Small intestine (tissue), 7 donors: Measurements from ENCODE around the gene COL11A1. TPM values are rescaled to one million over a fixed set of nuclear protein-coding genes. Genes with fewer than 3 reads are reported as not detected.
"Not testable (repeated sequence)": the region's sequence is repeated elsewhere in the genome, so short reads cannot be mapped to it uniquely, and the experiment has no call there.

Source experiments
- DNase-seq, 2 donors: peaks; one replicate each; pipeline versions ENCODE4 v3.0.0 to v3.0.0-alpha.2; 2013
- FAIRE-seq: peaks from 2 replicates; lab custom pipeline; 2012; peaks lifted over from hg19 to GRCh38; lab: Jason Lieb, UNC
- H3K27ac ChIP-seq, 3 donors: one replicate each; pipeline ENCODE4 v1.5.1; 2013; ENCODE audit warnings: low read length in 2 of 3, mild to moderate bottlenecking in 2 of 3, control low read depth in 1 of 3, inconsistent platforms in 1 of 3, low read depth in 1 of 3, moderate library complexity in 1 of 3
- H3K27me3 ChIP-seq, 3 donors: one replicate each; pipeline ENCODE4 v1.6.1; 2013; ENCODE audit warnings: low read length in 3 of 3, inconsistent platforms in 1 of 3; ENCODE audit not compliant: control insufficient read depth in 3 of 3, insufficient read depth in 3 of 3
- H3K36me3 ChIP-seq, 3 donors: one replicate each; pipeline ENCODE4 v1.6.1; 2013; ENCODE audit warnings: low read length in 3 of 3, inconsistent platforms in 1 of 3, low read depth in 1 of 3, mild to moderate bottlenecking in 1 of 3, moderate library complexity in 1 of 3; ENCODE audit not compliant: control insufficient read depth in 3 of 3, insufficient read depth in 2 of 3
- H3K4me1 ChIP-seq, 3 donors: one replicate each; pipeline ENCODE4 v1.6.1; 2013; ENCODE audit warnings: low read length in 2 of 3, inconsistent platforms in 1 of 3, low read depth in 1 of 3, mild to moderate bottlenecking in 1 of 3, moderate library complexity in 1 of 3; ENCODE audit not compliant: control insufficient read depth in 3 of 3, insufficient read depth in 2 of 3
- H3K4me3 ChIP-seq, 3 donors: one replicate each; pipeline ENCODE4 v1.5.1; 2013; ENCODE audit warnings: low read length in 3 of 3, control low read depth in 1 of 3, inconsistent platforms in 1 of 3, low read depth in 1 of 3, mild to moderate bottlenecking in 1 of 3, moderate library complexity in 1 of 3
- H3K9me3 ChIP-seq, 2 donors: one replicate each; pipeline ENCODE4 v1.6.1; 2013; ENCODE audit warnings: low read depth in 1 of 2, low read length in 1 of 2; ENCODE audit not compliant: control insufficient read depth in 2 of 2, insufficient read depth in 1 of 2
- WGBS, 3 donors: extraction: QIAGEN DNeasy Blood & Tissue Kit; methylation state at CpG; one replicate each; pipeline ENCODE4 v1.1.7; 2013; 5-methylcytosine and 5-hydroxymethylcytosine counted together
- polyA plus RNA-seq, 4 donors: library from polyadenylated mRNA; stranded (reverse) in 3 of 4; unstranded in 1 of 4; fragments of 200-250 nt in 3 of 4; fragments of 120-200 nt in 1 of 4; gene quantifications; one replicate each; pipeline versions ENCODE4 v1.2.1 to v1.2.3, GENCODE V29; 2013
- donor health status: healthy with polysubstance abuse.
- donor health status: control.
- donor health status: control.
- donor health status: Bipolar disorder and iron deficiency.
- donor health status: healthy.

The COL11A1 gene
- polyA plus RNA-seq, 4 donors: 0.03 to 2.6 TPM; not detected in 2

DNA sequence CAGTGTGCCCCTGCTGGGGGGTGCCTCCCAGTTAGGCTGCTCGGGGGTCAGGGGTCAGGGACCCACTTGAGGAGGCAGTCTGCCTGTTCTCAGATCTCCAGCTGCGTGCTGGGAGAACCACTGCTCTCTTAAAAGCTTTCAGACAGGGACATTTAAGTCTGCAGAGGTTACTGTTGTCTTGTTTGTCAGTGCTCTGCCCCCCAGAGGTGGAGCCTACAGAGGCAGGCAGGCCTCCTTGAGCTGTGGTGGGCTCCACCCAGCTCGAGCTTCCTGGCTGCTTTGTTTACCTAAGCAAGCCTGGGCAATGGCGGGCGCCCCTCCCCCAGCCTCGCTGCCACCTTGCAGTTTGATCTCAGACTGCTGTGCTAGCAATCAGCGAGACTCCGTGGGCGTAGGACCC, 175.0 kb downstream of the COL11A1 start:
- FAIRE-seq, H3K9me3 ChIP-seq, H3K36me3 ChIP-seq, H3K4me1 ChIP-seq, H3K27me3 ChIP-seq, H3K4me3 ChIP-seq, DNase-seq, H3K27ac ChIP-seq: not testable (repeated sequence)
- 72 to 80% (median 76%) methylated on average over 4 to 8 of the region's 9 CpGs for WGBS, 3 donors

DNA sequence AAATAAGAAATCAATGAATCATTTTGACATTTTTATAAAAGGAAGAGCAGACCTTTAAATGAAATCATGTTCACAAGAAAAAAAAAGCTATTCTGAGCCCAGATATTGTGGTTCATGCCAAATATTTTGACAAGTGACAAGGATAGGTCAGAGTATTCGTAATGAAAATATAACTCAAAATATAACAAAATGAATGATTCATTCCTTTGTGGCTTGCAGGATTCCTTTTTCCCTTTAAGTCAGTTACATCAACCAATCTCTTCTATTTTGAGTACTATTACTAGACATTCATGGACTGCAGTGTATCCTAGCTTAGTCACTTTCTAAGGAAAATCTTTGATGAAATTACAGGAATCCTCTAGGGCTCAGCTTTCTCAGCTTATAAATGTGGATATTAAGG, 188.7 kb downstream of the COL11A1 start:
- DNase-seq (no peak), FAIRE-seq (no peak)
- H3K9me3 ChIP-seq: no peaks in the 10 kb centered on the region
- no peak overlapping the region for H3K27ac ChIP-seq
- H3K27me3 ChIP-seq: no peaks in the 10 kb centered on the region
- H3K36me3 ChIP-seq: no peaks in the 10 kb centered on the region
- H3K4me1 ChIP-seq: no peaks in the 10 kb centered on the region
- H3K4me3 ChIP-seq: no peak overlapping the region
- 20 to 33% (median 30%) methylated on average over 1 of the region's 1 CpG for WGBS, 3 donors

DNA sequence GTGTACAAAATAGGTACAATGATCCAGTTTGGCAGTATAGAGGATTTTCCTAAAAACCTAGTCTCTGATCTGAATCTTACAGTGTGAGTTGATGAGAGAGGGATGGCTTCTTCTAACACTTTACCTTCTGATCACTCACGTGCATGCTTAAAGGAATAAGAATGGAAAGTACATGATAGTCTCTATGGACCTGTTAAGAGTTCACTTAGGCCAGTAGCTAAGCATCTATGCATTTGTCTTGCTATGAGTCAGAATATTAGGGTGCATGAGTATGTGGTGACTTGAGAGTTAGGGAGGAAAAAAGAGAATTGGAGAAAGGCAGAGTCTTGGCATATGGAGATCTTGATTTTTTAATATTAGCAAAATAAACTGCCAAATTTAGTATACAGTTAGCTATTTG, 206.3 kb downstream of the COL11A1 start:
- FAIRE-seq (no peak), DNase-seq (no peak)
- Histone ChIP-seq H3K27ac (no peak overlapping the region), H3K4me1 (no peaks in the 10 kb centered on the region), H3K9me3 (no peaks in the 10 kb centered on the region), H3K27me3 (no peaks in the 10 kb centered on the region), H3K36me3 (no peaks in the 10 kb centered on the region), H3K4me3 (no peak overlapping the region)
- WGBS, 3 donors: 46 to 71% (median 64%) methylated on average over 1 of the region's 1 CpG

DNA sequence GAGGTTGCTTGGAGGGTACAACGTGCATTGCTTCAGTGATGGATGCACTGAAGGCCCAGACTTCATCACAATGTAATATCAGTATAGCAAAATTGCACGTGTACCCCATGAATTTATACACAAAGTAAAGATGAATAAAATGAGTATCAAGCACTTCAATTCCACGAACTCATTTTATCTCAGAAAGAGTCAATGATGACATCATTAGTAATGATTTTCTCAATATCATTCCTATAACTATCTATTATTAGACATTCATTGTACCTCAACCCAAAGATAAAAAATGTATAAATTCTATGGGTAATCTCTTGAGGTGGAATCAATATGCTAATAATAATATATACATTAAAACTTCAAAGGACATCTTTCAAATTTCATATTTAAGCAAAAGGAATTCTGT, 208.4 kb downstream of the COL11A1 start:
- DNase-seq (no peak), FAIRE-seq (no peak)
- H3K9me3 ChIP-seq: no peaks in the 10 kb centered on the region
- no peak overlapping the region for H3K4me3 ChIP-seq
- no peaks in the 10 kb centered on the region for H3K27me3 ChIP-seq
- no peaks in the 10 kb centered on the region for H3K4me1 ChIP-seq
- no peak overlapping the region for H3K27ac ChIP-seq
- WGBS, 3 donors: 60 to 68% (median 62%) methylated on average over 3 of the region's 3 CpGs
- no peaks in the 10 kb centered on the region for H3K36me3 ChIP-seq

DNA sequence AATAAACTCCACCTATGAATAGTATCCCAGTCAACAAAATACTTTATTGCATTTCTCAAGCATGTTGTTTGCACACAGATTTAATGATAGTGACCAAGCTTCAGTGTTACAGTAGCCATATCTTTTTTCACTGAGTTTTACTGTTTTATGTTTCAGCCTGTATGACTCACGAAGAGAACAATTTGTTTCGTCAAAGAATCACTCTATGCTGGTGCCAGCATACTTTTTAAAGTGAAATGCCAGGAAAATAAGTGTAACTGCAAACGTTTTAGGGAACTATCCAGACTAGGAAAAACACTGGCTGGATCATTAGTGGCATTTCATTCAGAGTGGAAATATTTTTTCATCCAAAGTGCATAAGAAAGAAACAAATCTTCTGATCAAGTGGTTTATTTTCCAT, 210.8 kb downstream of the COL11A1 start:
- H3K9me3 ChIP-seq: no peaks in the 10 kb centered on the region
- H3K27me3 ChIP-seq: no peaks in the 10 kb centered on the region
- no peak overlapping the region for H3K27ac ChIP-seq
- no peaks in the 10 kb centered on the region for H3K36me3 ChIP-seq
- 13 to 36% (median 25%) methylated on average over 3 of the region's 3 CpGs for WGBS, 3 donors
- no peak overlapping the region for H3K4me3 ChIP-seq
- FAIRE-seq (no peak), DNase-seq (peak in 1 of 2 donors; percentile 39)
- H3K4me1 ChIP-seq: no peaks in the 10 kb centered on the region

DNA sequence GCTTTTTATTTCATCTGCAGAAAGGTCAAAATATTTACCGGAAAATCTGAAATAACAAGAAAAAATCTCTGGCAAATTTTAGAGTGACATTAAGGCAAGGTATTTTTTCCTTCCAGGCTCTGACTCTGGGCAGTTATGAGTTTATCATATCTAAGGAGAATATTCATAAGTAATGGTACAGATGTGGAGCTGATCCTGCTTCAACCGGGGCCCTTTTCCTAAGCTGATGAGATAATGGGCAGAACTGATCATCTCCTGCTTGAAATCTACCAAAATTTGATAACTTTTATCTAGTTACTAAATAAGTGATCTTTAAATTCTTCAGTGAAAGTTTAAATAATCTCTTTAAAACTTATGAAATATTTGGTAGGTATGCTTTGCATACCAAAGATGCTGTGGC, 211.6 kb downstream of the COL11A1 start:
- WGBS, 3 donors: 61 to 88% (median 78%) methylated on average over 2 of the region's 2 CpGs
- H3K9me3 ChIP-seq: no peaks in the 10 kb centered on the region
- no peaks in the 10 kb centered on the region for H3K4me1 ChIP-seq
- H3K36me3 ChIP-seq: no peaks in the 10 kb centered on the region
- FAIRE-seq (no peak), DNase-seq (no peak)
- no peaks in the 10 kb centered on the region for H3K27me3 ChIP-seq
- no peak overlapping the region for H3K27ac ChIP-seq
- H3K4me3 ChIP-seq: no peak overlapping the region

DNA sequence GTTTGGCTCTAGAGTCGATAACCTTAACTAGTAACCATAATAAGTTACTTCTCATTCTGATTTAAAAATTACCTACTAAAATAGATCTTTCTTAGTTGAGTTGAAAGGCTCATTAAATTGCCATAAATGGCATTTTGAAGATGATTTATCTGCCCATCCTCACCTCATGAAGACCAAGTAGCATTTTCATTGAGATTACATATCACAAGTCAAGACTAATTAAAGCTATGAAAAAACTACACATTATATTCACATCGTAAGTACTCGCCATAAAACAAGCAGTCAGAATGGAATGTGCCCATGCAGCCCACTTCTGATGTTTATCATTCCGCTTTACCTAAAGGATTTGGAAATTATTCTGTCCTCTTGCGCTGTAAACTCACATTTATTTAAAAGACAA, 212.0 kb downstream of the COL11A1 start:
- no peak overlapping the region for H3K27ac ChIP-seq
- H3K4me1 ChIP-seq: no peaks in the 10 kb centered on the region
- no peaks in the 10 kb centered on the region for H3K36me3 ChIP-seq
- no peaks in the 10 kb centered on the region for H3K27me3 ChIP-seq
- WGBS, 3 donors: 85 to 87% (median 86%) methylated on average over 5 of the region's 5 CpGs
- H3K4me3 ChIP-seq: no peak overlapping the region
- no peaks in the 10 kb centered on the region for H3K9me3 ChIP-seq
- FAIRE-seq (no peak), DNase-seq (no peak)

DNA sequence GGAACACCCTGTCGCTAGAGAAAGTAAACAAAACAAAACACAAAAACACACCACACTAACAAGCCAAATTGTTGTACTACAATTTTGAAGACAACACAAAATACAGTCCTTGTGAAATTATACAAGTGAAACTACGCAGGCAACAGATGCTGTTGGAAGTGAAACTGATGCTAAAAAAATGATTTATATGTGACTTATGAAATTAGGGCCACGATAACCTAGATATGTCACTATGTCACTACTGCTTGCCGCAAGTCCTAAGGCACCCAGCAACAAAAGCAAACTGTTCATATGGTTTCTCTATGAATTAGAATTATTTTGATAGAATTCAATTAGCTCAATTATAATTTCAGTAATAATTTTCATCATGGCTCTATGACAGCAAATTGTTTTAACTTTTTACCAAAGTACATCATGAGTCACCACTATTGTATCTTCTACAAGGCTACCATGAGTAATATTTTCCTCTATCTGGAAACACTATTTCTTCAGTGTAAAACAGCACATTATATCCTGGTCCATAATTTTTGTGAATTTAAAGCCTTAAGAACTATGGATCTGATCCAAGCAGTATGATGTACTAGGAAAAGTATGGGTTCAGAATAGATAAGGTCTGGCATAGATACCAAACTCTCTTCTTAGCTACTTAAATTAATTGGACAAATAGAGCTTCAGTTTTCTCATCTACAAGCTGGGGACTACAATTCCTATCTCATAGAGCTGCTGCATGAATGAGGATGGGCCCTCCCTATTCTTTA, 216.3 kb downstream of the COL11A1 start:
- Histone ChIP-seq H3K9me3 (no peaks in the 10 kb centered on the region), H3K27ac (no peak overlapping the region), H3K27me3 (no peaks in the 10 kb centered on the region), H3K4me1 (no peaks in the 10 kb centered on the region), H3K4me3 (no peak overlapping the region), H3K36me3 (no peaks in the 10 kb centered on the region)
- FAIRE-seq (no peak), DNase-seq (no peak)
- 82 to 86% (median 84%) methylated on average over 4 of the region's 4 CpGs for WGBS, 3 donors

DNA sequence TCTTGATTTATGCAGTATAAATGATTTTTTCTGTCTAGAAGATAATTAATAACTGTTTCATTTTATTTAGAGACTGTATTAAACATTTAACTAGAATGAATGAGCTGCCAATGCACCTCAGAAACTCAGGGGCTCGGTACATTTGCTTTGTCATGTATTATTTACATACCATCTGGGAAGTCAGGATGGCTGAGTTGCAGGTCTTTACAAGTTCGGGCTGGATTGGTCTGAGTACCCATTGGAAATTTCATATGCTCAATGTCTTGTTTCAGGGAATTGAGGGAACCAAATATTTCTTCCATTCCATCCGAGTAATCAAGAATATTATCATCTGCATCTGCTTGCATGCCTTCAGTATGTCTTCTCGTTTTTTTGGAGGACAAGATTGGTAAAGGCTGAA, 221.7 kb downstream of the COL11A1 start:
- 58 to 72% (median 62%) methylated on average over 4 of the region's 4 CpGs for WGBS, 3 donors

More for the DNA sequence above, 221.7 kb downstream of the COL11A1 start:
- FAIRE-seq: no peak
- peaks cover 0 to 4% of the 10 kb centered on the region in 2 donors for H3K9me3 ChIP-seq
- no peaks in the 10 kb centered on the region for H3K36me3 ChIP-seq
- no peak overlapping the region for H3K4me3 ChIP-seq
- DNase-seq: no peak
- H3K27ac ChIP-seq: no peak overlapping the region
- H3K4me1 ChIP-seq: no peaks in the 10 kb centered on the region
- no peaks in the 10 kb centered on the region for H3K27me3 ChIP-seq
